Nephron progenitor cell (in vitro differentiated cells): Measurements from ENCODE around the gene PTPN22.

Experiments
- DNase-seq: peaks from one replicate; pipeline ENCODE4 v3.0.0; 2021
- H3K27ac Mint-ChIP-seq: 2 replicates; pipeline ENCODE4 v1.8.0; 2021; ENCODE audit warnings: mild to moderate bottlenecking, moderate library complexity, mixed read lengths
- H3K27me3 Mint-ChIP-seq: 2 replicates; pipeline ENCODE4 v1.8.0; 2021; ENCODE audit warnings: mild to moderate bottlenecking, low read depth, mixed read lengths; ENCODE audit not compliant: poor library complexity
- H3K36me3 Mint-ChIP-seq: 2 replicates; pipeline ENCODE4 v1.8.0; 2021; ENCODE audit warnings: low read depth, mixed read lengths
- H3K4me1 Mint-ChIP-seq: 2 replicates; pipeline ENCODE4 v1.8.0; 2021; ENCODE audit warnings: mixed read lengths
- H3K4me3 Mint-ChIP-seq: 2 replicates; pipeline ENCODE4 v1.8.0; 2021; ENCODE audit warnings: mild to moderate bottlenecking, moderate library complexity, mixed read lengths
- H3K9me3 Mint-ChIP-seq: 2 replicates; pipeline ENCODE4 v1.8.0; 2021; ENCODE audit warnings: mild to moderate bottlenecking, moderate library complexity, mixed read lengths
- CTCF ChIP-seq: fragments of 200-600 bp; sonication (generic); IDR thresholded peaks from 2 replicates; pipeline ENCODE4 v1.5.0; 2021; ENCODE audit warnings: antibody characterized with exemption

The PTPN22 gene

DNA sequence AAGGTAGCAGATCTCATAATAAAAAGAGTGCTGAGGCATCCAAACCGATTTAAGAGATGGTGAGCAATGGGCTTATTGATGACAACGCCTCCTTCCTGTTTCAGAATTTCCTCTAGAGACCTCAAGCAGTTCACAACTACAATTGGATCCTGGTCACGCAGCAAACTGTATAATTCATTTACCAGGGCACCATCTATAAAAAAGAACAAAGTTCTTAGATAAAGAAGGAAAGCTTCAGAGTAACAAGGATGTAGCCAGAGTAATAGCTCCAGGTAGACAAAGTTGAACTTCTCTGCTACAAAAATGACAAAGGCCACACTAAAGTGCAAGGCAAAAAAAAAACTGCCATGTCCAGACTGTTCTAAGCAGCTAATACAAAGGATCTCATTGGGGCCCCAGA lies 29.7 kb upstream of the PTPN22 start:
- H3K4me3 Mint-ChIP-seq: no peak overlapping the region
- H3K9me3 Mint-ChIP-seq: no peaks in the 10 kb centered on the region
- H3K4me1 Mint-ChIP-seq: peaks cover 21% of the 10 kb centered on the region
- TF ChIP-seq CTCF: no peak
- peaks cover 3% of the 10 kb centered on the region for H3K27me3 Mint-ChIP-seq
- no peak for DNase-seq
- H3K27ac Mint-ChIP-seq: no peak overlapping the region
- peaks cover 39% of the 10 kb centered on the region for H3K36me3 Mint-ChIP-seq

GRCh38 chr1:113899111-113899510 lies 27.6 kb upstream of the PTPN22 start:
- Mint-ChIP-seq H3K4me1 (peaks cover 11% of the 10 kb centered on the region), H3K27me3 (peaks cover 3% of the 10 kb centered on the region)
- DNase-seq: no peak

DNA sequence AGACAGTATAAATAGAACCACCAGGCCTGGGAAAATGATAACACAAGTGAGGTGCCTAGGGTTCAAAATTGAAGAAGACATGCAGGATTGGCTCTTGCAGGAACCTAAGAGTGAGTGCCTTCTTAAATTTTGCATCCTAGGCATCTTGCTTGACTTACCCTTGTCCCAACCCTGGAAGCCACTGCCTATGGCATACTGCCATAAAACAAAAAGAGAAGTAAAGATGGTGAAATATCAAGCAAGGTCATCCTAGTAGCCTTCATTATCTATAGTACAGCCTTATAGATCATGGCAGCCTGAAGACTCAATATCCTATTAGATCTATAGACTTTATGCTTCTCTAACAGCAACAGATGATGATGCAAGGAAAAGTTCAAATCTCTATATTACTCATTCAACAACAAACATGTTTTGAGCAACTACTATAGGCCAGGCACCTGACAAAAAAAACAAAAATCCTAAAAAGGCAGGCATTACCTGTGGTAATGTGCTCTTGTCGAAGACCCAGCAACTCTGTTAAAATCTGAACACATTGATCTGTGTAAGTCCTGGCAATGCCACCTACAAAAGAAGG lies 26.8 kb upstream of the PTPN22 start:
- Mint-ChIP-seq H3K36me3 (peaks cover 51% of the 10 kb centered on the region), H3K4me1 (peaks cover 4% of the 10 kb centered on the region), H3K4me3 (no peak overlapping the region), H3K27ac (no peak overlapping the region), H3K9me3 (no peaks in the 10 kb centered on the region), H3K27me3 (peaks cover 3% of the 10 kb centered on the region)
- no peak for TF ChIP-seq CTCF
- no peak for DNase-seq

More at GRCh38 chr1:113899111-113899510, 27.6 kb upstream of the PTPN22 start:
- H3K36me3 Mint-ChIP-seq: peaks cover 51% of the 10 kb centered on the region
- no peak overlapping the region for H3K4me3 Mint-ChIP-seq
- no peak for TF ChIP-seq CTCF
- no peak overlapping the region for H3K27ac Mint-ChIP-seq
- H3K9me3 Mint-ChIP-seq: no peaks in the 10 kb centered on the region

DNA sequence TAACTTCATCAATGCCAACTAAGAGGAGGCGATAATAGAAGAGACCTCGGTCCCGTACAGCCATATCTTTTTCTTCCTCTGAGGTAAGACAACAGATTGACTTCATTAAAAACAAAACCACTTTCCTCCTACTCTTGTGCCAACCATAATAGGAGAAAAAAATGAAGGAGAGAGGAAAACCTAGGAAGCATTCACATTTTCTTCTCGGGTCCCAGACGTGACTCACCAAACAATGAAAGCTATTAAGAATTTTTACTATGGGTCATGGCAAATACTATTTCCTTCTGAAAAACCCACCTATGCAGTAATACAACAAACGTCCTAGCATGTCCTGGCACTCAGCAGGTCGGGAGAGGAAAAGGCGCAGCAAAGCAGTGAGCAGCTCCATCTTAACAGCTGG lies 24.4 kb upstream of the PTPN22 start:
- no peak overlapping the region for H3K4me3 Mint-ChIP-seq
- no peaks in the 10 kb centered on the region for H3K9me3 Mint-ChIP-seq
- DNase-seq: no peak
- no peak overlapping the region for H3K27ac Mint-ChIP-seq
- H3K4me1 Mint-ChIP-seq: no peaks in the 10 kb centered on the region
- H3K36me3 Mint-ChIP-seq: peaks cover 47% of the 10 kb centered on the region
- TF ChIP-seq CTCF: no peak
- peaks cover 7% of the 10 kb centered on the region for H3K27me3 Mint-ChIP-seq

- no peaks in the 10 kb centered on the region for H3K9me3 Mint-ChIP-seq
Measured at GRCh38 chr1:113895098-113895497, 23.6 kb upstream of the PTPN22 start.

More at GRCh38 chr1:113895098-113895497, 23.6 kb upstream of the PTPN22 start:
- H3K4me1 Mint-ChIP-seq: no peaks in the 10 kb centered on the region
- peaks cover 7% of the 10 kb centered on the region for H3K27me3 Mint-ChIP-seq
- TF ChIP-seq CTCF: no peak
- no peak overlapping the region for H3K27ac Mint-ChIP-seq
- H3K4me3 Mint-ChIP-seq: no peak overlapping the region
- H3K36me3 Mint-ChIP-seq: peaks cover 42% of the 10 kb centered on the region
- DNase-seq: no peak
